ENCODE results near the gene SLC35A2.

- TF ChIP-seq POLR2A (IDR thresholded peaks at IDR 0.05) (no peak), POLR2AphosphoS5 (IDR thresholded peaks at IDR 0.05) (no peak)
- TF ChIP-seq, protein P1, sequence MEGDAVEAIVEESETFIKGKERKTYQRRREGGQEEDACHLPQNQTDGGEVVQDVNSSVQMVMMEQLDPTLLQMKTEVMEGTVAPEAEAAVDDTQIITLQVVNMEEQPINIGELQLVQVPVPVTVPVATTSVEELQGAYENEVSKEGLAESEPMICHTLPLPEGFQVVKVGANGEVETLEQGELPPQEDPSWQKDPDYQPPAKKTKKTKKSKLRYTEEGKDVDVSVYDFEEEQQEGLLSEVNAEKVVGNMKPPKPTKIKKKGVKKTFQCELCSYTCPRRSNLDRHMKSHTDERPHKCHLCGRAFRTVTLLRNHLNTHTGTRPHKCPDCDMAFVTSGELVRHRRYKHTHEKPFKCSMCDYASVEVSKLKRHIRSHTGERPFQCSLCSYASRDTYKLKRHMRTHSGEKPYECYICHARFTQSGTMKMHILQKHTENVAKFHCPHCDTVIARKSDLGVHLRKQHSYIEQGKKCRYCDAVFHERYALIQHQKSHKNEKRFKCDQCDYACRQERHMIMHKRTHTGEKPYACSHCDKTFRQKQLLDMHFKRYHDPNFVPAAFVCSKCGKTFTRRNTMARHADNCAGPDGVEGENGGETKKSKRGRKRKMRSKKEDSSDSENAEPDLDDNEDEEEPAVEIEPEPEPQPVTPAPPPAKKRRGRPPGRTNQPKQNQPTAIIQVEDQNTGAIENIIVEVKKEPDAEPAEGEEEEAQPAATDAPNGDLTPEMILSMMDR (IDR thresholded peaks at IDR 0.05) = no peak
Measured at GRCh38 chrX:48957477-48957826, 46.0 kb upstream of the SLC35A2 start, which contains the start of gene OTUD5.
